GM18526 (cell line): ENCODE data around the gene MB.

ENCODE experiments used
- POLR2A ChIP-seq: IDR thresholded peaks from 3 replicates; pipeline ENCODE4 v1.6.1; 2011; ENCODE audit not compliant: insufficient read length; ENCODE audit errors: extremely low read depth

Gene MB

GRCh38 chr22:35645646-35646045 lies 28.5 kb upstream of the MB start:
- TF ChIP-seq POLR2A: no peak

- TF ChIP-seq POLR2A: no peak
Measured at GRCh38 chr22:35643991-35644390, 26.9 kb upstream of the MB start.

GRCh38 chr22:35642305-35642741 lies 25.2 kb upstream of the MB start:
- TF ChIP-seq POLR2A: no peak

- no peak for TF ChIP-seq POLR2A
Measured at GRCh38 chr22:35641494-35642120, 24.5 kb upstream of the MB start.

- no peak for TF ChIP-seq POLR2A
Measured at GRCh38 chr22:35638410-35638809, 21.3 kb upstream of the MB start.

GRCh38 chr22:35638001-35638400 lies 20.9 kb upstream of the MB start:
- TF ChIP-seq POLR2A: no peak

- no peak for TF ChIP-seq POLR2A
Measured at GRCh38 chr22:35637254-35637653, 20.1 kb upstream of the MB start.

- TF ChIP-seq POLR2A: no peak
Measured at GRCh38 chr22:35634943-35635540, 17.9 kb upstream of the MB start.

GRCh38 chr22:35634015-35634414 lies 16.9 kb upstream of the MB start:
- TF ChIP-seq POLR2A: no peak

GRCh38 chr22:35633520-35633919 lies 16.4 kb upstream of the MB start:
- TF ChIP-seq POLR2A: no peak

GRCh38 chr22:35632935-35633334 lies 15.8 kb upstream of the MB start:
- TF ChIP-seq POLR2A: no peak

- no peak for TF ChIP-seq POLR2A
Measured at GRCh38 chr22:35631597-35631996, 14.5 kb upstream of the MB start.

GRCh38 chr22:35630891-35631290 lies 13.8 kb upstream of the MB start:
- TF ChIP-seq POLR2A: no peak

- TF ChIP-seq POLR2A: no peak
Measured at GRCh38 chr22:35630387-35630793, 13.3 kb upstream of the MB start.

- no peak for TF ChIP-seq POLR2A
Measured at GRCh38 chr22:35629406-35630216, 12.5 kb upstream of the MB start.

- no peak for TF ChIP-seq POLR2A
Measured at GRCh38 chr22:35628732-35629131, 11.6 kb upstream of the MB start.
